Subcutaneous adipose tissue (tissue), 4 donors: ENCODE measurements around the gene SLTM. TPM values are rescaled to one million over a fixed set of nuclear protein-coding genes. Genes with fewer than 3 reads are reported as not detected.

ENCODE experiments used
- total RNA-seq, 4 donors: library from RNA; depleted of rRNA; stranded (reverse); fragments of >200 nt; gene quantifications; one replicate each; pipeline ENCODE4 v1.1.0, GENCODE V29; 2016
- TF ChIP-seq, protein P1 (sequence below): fragments of 450-650 bp; IDR thresholded peaks from one replicate; pipeline ENCODE4 v1.5.1; 2016; ENCODE audit warnings: low read depth, mild to moderate bottlenecking, control low read depth, antibody characterized with exemption, moderate library complexity

Gene SLTM
- total RNA-seq, 4 donors from 2014 or later: 102 to 146 (median 122) TPM

DNA sequence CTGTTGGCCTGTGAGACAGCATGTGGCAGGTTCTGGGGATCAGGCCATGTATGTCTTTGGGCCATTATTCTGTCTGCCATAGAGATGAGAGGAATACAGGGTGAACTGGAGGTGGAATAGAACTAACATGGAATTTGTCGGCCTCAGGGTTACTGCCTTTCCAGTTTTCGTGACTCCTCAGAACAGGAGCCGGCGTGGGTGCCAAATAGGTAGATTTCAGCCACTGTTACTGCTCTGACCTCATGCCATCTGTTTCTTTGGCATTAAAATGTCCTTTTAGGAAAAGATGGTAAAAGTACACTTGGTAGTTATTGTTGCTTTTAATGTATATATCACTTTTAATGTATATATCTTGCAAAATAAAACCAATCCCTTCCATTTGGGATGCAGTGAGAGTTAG lies 65.6 kb downstream of the SLTM start:
- TF ChIP-seq, protein P1, sequence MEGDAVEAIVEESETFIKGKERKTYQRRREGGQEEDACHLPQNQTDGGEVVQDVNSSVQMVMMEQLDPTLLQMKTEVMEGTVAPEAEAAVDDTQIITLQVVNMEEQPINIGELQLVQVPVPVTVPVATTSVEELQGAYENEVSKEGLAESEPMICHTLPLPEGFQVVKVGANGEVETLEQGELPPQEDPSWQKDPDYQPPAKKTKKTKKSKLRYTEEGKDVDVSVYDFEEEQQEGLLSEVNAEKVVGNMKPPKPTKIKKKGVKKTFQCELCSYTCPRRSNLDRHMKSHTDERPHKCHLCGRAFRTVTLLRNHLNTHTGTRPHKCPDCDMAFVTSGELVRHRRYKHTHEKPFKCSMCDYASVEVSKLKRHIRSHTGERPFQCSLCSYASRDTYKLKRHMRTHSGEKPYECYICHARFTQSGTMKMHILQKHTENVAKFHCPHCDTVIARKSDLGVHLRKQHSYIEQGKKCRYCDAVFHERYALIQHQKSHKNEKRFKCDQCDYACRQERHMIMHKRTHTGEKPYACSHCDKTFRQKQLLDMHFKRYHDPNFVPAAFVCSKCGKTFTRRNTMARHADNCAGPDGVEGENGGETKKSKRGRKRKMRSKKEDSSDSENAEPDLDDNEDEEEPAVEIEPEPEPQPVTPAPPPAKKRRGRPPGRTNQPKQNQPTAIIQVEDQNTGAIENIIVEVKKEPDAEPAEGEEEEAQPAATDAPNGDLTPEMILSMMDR: no peak

DNA sequence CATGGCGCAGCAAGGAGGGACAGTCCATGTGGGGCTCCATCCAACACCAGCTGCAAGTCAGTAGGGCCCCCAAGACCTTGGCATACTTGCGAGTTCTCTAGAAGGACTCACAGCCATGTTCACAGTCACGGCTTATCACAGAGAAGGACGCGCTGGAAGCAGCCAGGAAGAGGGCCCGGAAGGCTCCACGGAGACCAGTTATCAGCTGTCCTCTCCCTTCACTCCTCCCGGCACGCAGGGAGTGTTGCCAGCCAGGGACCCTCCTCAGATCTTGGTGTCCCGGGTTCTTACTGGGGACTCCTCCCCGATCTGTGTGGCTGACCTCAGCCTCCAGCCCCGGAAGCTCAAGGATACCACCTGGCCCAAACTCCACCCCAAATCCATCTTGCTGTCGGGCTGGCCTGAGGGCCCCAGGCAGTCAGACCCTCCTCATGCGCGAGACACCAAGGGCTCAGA lies 68.0 kb downstream of the SLTM start:
- TF ChIP-seq, protein P1: no peak

DNA sequence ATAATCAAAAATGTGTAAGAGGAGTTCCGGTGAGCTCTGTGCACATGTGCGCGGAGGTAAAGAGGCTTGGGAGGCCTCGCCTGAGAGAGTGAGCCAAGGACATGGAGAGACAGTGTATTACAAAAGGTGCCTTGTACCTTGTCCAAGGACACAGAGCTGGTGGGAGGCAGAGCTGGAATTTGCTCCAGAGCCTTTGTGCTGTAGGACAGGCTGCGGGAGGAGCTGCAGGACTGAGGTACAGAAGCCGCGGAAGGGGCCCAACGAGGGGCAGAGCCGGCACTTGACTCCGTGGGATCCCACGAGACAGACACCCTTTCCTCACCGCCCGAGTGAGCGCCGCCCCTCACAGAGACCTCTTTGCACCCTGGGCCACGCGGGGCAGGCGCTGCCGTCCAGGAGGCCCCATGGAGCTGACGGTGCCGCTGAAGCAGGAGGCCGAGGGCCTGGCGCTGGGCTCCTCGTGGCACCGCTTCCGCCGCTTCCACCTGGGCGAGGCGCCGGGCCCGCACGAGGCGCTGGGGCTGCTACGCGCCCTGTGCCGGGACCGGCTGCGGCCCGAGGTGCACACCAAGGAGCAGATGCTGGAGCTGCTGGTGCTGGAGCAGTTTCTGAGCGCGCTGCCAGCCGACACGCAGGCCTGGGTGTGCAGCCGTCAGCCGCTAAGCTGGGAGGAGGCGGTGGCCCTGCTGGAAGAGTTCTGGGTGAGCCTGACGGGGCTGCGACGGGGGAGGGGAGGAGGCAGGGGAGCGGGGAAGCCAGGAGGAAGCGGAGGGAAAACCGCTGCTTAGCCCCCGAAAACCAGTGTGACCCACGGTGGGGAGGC lies 68.7 kb downstream of the SLTM start:
- TF ChIP-seq, protein P1: no peak

DNA sequence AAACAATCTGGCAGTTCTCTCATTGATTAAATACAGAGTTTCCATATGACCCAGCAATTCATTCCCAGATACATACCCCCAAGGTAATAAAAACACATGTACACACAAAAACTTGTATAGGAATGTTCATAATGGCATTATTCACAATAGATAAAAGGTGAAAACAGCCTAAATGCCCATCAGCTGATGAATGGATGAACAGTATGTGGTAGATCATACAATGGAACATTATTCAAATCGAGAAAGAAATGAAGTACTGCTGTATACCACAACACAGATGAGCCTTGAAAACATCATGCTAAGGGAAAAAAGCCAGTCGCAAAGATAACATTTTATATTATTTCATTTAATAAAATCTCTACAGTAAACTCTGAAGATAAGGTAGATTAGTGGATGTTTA lies 71.2 kb downstream of the SLTM start:
- TF ChIP-seq, protein P1: no peak

DNA sequence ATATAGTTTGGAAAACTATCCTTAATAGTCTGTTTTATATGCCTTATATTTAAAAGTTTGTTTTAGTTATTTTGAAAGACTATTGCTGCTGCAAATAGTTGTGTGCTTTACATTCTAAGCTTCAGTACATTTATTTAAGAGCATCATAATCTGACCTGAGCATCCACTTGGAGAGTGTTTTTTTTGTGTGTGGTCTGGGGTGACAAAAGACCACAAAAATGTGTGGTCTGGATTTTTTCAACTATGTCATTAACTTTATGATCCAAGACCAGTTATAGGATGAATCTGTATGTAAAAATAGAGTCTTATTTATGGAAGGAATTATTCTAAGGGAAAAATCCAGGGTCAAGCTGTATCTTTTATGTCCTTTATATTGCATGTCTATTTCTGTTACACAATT lies 77.4 kb downstream of the SLTM start:
- TF ChIP-seq, protein P1: no peak

DNA sequence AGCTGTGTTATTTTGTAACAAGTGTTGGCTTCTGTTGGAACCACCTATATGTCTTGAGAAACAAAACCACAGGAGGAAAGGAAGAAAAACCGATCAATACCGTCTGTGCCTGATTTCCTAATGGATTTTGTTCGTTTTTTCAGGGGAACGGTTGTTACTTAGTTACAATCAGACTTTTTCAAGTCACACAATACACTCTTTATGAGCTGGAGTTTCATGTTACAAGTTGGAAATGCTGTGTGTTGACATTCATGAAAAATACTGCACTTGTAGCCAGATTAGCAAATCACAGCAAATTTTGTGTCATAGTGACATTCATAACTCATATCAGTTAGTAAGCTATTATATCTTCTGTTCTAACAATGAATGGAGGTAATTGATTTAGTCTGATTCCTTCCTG lies 78.9 kb downstream of the SLTM start:
- TF ChIP-seq, protein P1: no peak

DNA sequence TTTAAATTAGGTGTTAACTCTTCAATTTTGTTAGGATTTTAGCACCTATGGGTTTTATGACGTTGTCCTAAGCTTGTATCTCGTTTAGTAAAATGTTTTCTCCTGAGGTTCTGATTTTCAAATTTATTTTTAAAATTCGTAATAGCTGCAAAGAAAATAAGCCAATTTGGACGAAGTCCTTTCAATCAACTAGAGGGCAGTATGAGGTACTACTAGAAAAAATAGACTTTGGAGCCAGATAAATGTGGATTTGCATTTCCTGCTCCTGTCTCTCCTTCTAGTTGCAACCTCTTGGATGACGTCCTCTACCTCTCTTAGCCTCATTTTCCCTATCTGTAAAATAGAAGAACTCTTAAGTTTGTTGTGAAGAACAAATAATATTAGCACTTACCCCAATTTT lies 81.1 kb downstream of the SLTM start:
- TF ChIP-seq, protein P1: no peak
